Skin epidermis (tissue), 12 donors: ENCODE measurements around the gene COLEC12.
"Not testable (repeated sequence)": the region's sequence is repeated elsewhere in the genome, so short reads cannot be mapped to it uniquely, and the experiment has no call there.

Experiments
- H3K27ac ChIP-seq, 21 experiments: fragments of 200-600 bp; sonication (generic) in 11 of 21; one replicate each; pipeline ENCODE4 v1.5.0; 2020; ENCODE audit warnings: mild to moderate bottlenecking in 3 of 21, inconsistent platforms in 2 of 21, moderate library complexity in 2 of 21
- H3K4me3 ChIP-seq, 7 experiments: fragments of 200-600 bp; sonication (generic) in 2 of 7; one replicate each; pipeline ENCODE4 v1.5.0; 2020; ENCODE audit warnings: inconsistent platforms in 2 of 7, mild to moderate bottlenecking in 2 of 7, moderate library complexity in 1 of 7

COLEC12 gene

DNA sequence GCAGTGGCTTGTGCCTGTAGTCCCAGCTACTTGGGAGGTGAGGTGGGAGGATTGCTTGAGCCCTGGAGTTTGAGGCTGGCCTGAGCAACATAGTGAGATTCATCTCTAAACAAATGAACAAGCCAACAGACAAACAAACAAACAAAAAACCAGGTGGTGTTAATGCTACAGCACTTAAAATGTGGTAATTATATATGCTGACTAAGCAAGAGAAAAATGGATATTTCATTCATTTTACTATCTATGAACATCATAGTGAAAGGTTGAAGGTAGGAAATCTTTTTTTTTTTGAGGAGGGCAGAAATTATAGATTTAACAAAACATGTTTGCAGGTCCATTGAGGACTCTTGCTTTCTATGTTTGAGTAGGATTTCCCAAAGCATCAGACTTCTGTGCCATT, 190.5 kb downstream of the COLEC12 start:
- no peak overlapping the region for H3K4me3 ChIP-seq
- no peak overlapping the region for H3K27ac ChIP-seq

- H3K4me3 ChIP-seq, H3K27ac ChIP-seq: not testable (repeated sequence)
Observed at GRCh38 chr18:308086-308485, 192.4 kb downstream of the COLEC12 start.

DNA sequence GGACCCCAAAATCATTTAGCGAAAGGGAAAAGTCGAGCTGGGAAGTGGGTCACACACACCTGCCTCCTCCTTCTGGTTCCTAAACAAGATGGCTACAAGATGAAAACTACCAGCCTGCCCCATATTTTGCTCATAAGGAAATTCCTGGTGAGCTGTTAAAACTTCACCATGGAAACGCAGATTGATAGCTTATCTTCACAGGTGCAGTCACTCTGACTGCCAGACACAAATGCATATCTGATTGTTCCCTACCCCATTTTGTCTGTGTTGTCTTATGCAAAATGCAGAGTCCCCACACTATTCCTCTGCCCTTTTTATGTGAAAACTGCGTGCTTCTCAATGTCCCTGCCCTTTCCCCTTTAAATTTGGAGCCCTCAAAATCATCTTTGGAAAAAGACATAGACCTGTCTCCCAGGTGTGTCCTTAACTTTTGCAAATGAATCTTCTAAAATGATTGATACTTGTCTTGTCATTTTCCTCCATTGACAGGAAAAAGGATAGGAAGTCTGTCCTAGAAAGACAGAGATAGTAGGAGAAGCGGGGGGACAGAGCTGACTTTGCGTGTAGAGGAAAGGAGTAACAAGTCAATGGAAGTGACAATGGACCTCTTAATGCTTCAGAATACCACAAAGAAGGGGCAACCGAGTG, 193.8 kb downstream of the COLEC12 start:
- no peak overlapping the region for H3K4me3 ChIP-seq
- no peak overlapping the region for H3K27ac ChIP-seq

- H3K4me3 ChIP-seq, result no peak overlapping the region
- H3K27ac ChIP-seq, result no peak overlapping the region
Observed at GRCh38 chr18:305003-305501, 195.4 kb downstream of the COLEC12 start.

- Histone ChIP-seq H3K4me3 (no peak overlapping the region), H3K27ac (no peak overlapping the region)
Observed at GRCh38 chr18:303607-304006, 196.9 kb downstream of the COLEC12 start.

GRCh38 chr18:303011-303410, 197.5 kb downstream of the COLEC12 start:
- Histone ChIP-seq H3K27ac (no peak overlapping the region), H3K4me3 (no peak overlapping the region)

DNA sequence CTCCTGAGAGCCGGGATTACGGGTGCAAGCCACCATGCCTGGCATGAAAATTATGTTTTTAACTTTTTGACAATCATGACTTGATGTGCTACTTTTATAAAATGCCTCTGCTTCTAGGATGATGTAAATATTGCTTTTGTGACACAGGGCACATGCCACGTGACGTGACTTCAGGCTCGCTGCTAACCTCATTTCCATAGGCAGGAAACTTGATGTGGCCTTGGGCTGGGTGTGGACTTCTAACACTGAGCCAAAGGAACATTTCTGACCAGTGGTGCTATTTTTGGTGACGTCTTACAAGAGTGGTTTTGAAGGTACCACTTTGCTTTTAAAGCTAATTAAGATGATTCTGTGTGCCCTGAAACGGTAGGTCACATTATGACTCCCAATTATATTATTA, 198.4 kb downstream of the COLEC12 start:
- Histone ChIP-seq H3K27ac (no peak overlapping the region), H3K4me3 (no peak overlapping the region)

DNA sequence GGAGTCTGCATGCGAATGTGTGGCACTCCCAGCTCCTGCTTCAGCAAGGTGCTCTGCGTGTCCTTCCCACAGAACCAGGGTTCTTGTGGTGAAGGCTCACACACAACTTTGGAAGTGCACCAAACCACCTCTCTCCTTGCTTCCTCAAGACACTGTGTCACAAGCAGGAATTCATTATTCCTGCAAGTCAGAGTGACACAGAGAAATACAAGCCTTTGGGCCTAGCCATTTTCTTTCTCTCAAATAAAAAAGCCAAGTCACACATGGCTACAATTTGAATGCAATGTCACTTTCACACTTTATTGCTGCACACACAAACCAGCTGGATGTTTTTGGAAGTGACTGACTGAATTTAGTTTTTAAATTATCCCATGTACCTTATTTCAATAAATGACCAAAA, 202.6 kb downstream of the COLEC12 start:
- Histone ChIP-seq H3K4me3 (no peak overlapping the region), H3K27ac (no peak overlapping the region)

DNA sequence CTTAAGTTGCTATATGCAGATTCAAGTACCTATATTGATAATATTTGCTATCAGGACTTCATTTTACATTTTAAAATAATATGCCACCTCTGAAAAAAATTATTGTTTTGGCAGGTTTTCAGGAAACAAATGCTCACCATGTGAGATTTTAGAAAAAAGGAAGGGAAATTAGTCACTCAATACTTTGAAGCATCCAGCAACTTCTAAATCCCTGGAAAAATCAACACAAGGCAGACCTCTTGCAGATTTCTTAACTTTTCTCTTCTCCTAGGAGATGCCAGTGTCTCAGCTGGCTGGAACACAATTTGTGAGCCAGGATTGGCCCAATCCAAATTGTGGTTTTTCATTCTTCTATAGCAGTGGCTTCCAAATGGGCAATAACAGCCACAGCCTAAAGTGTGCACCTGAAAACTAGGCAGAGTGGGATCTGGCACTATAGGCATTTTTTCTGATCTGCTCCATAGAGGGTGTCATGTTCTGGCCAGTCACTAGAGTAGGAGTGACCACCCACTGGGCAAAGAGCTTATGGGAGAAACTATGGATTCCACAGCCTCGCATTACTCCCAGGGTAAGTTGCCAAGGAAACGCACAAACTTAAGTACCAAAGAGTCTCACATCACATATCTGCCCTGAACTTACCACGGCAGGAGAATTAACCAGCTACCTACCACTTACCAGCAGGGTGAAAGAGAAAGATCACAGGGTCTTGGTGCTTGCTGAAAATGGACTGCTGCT, 204.6 kb downstream of the COLEC12 start:
- no peak overlapping the region for H3K4me3 ChIP-seq

DNA sequence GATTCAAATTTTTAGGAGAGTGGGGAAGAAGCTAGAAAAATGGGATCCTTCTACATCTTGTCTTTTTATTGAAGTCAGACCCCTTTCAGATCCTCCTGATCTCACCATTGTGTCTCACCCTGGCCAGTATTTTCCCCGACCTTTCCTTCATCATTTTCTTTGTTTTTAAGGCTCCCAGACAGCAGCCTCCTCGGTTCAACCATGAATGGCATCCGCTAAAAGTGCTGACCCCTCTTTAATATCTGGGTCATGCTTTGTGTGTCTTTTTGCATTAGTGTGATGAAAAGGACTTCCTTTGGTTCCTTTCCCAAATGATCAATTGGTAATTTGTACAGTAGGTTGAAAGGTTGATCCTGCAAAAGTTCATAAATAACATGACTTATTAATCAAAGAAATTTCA, 205.9 kb downstream of the COLEC12 start:
- Histone ChIP-seq H3K4me3 (no peak overlapping the region), H3K27ac (no peak overlapping the region)

More for the DNA sequence above, 204.6 kb downstream of the COLEC12 start:
- H3K27ac ChIP-seq, result peak overlapping the region in 1 of 21 experiments; percentile 30

DNA sequence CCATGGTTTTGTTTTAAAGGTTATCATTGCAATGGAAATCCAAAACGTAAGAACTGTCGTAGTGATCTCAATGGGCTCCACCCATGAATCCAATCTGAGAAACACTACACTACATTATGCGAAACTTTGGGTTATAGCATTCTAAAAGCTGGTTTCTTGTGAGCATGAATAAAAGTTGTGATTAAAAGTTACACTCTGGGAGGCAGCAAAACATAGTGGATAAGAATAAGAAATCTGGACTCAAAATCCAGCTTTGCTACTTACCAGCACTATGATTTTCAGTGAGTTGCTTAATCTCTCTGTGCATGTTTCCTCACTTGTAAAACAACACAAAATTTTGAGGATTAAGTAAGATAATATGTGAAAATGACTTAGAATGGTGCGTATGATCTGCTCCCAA, 207.0 kb downstream of the COLEC12 start:
- Histone ChIP-seq H3K4me3 (no peak overlapping the region), H3K27ac (no peak overlapping the region)

DNA sequence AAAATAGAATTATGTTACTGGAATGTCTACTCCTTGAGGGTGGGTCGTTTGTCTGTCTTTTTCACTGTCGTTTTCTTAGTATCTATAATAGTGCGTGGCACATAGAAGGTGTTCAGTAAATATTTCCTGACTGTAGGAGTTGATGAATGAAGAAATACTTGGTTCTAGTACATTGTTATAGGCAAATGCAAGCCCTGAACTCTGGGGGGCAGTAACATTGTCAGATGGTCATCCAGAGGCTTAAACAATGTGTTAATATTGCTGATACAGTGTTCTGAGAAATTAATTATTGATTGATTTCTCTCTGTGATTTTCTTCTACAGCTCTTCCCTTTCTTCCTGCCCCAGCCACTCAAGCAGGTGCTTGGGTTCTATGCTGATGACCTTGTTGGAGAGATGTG, 208.2 kb downstream of the COLEC12 start:
- no peak overlapping the region for H3K4me3 ChIP-seq
- H3K27ac ChIP-seq, result no peak overlapping the region

- not testable (repeated sequence) for H3K4me3 ChIP-seq, H3K27ac ChIP-seq
Observed at GRCh38 chr18:289970-290369, 210.5 kb downstream of the COLEC12 start.

- Histone ChIP-seq H3K4me3 (no peak overlapping the region), H3K27ac (no peak overlapping the region)
Observed at GRCh38 chr18:289026-289425, 211.5 kb downstream of the COLEC12 start.

GRCh38 chr18:286515-287310, 213.8 kb downstream of the COLEC12 start:
- H3K27ac ChIP-seq, result no peak overlapping the region
- no peak overlapping the region for H3K4me3 ChIP-seq

DNA sequence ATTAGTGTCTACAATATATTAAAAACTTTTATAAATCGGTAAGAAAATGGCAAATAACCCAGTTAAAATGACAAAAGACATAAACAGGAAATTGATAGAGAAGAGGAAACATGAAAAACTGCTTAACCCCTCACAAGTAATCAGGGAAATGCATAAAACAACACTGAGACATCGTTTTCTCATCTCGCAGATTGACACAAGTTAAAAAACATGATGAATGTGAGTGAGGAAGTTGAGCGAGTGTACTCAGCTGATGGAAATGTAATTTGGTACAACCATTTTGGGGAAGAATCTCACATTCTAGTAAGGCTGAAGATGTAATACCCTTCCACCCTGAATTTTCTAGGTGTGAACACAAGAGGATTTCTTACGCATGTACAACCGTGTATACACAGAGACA, 214.7 kb downstream of the COLEC12 start:
- Histone ChIP-seq H3K27ac (no peak overlapping the region), H3K4me3 (no peak overlapping the region)

DNA sequence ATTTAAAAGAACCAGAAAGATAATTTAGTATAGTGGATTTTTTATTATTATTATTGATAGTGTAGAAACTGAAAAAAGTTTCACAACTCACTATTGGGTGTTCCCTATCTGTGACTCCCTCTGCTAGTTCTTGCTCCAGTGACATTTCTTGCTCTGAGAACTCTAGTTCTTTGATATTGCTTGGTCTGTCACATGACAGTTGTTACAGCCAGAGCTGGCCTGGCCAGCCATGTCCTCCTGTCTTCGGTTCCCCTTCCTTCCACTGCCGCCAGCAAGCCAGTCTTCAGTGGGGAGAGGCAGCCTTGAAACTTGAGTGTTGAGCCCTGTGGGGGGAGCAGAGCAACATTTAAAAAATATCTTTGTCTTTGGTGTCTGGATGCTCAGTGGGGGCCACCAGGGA, 225.0 kb downstream of the COLEC12 start:
- no peak overlapping the region for H3K4me3 ChIP-seq
- no peak overlapping the region for H3K27ac ChIP-seq

DNA sequence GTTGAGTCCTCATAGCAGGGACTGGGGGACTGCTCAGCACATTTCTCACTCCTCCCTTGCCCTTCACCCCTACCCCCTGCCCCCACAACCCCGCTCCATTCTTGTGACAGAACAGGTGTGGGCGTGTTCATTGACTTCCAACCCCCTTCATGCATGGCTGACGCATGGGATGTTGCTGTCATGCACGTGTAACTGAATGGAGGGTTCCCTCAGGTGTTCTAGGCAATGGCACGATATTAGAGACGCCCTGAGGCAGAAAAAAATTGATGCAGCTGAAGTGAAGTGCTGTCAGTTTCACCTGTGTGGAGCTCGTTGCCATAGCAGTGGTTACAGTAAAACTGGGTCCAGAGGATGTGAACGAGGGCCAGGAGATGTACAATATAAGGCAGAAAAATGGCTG, 226.2 kb downstream of the COLEC12 start:
- Histone ChIP-seq H3K27ac (no peak overlapping the region), H3K4me3 (no peak overlapping the region)

- H3K4me3 ChIP-seq, result no peak overlapping the region
- no peak overlapping the region for H3K27ac ChIP-seq
Observed at GRCh38 chr18:273525-273924, 227.0 kb downstream of the COLEC12 start.

- no peak overlapping the region for H3K27ac ChIP-seq
Observed at GRCh38 chr18:272650-273049, 227.9 kb downstream of the COLEC12 start.

More at GRCh38 chr18:272650-273049, 227.9 kb downstream of the COLEC12 start:
- H3K4me3 ChIP-seq, result no peak overlapping the region
